GM21381 (cell line): ENCODE data around the gene OR5AL1.
"Not testable (repeated sequence)": the region's sequence is repeated elsewhere in the genome, so short reads cannot be mapped to it uniquely, and the experiment has no call there.

ENCODE experiments used
- ATAC-seq: cut with Tn5 transposase; IDR thresholded peaks from one replicate; pipeline ENCODE4 v1.9.1; 2021; ENCODE audit warnings: mild to moderate bottlenecking, moderate library complexity; ENCODE audit not compliant: unreplicated experiment

Gene OR5AL1

GRCh38 chr11:56412396-56412795 lies at the start of gene OR5AL1:
Gene OR5AL1 (plus strand): TSS chr11:56412696.
- no peak for ATAC-seq

GRCh38 chr11:56375324-56375723 lies 37.2 kb upstream of the OR5AL1 start, which contains the start of gene OR8U1:
Gene OR8U1 (plus strand): TSS chr11:56375624. CDS start chr11:56375624, 0 bp downstream.
- no peak for ATAC-seq

GRCh38 chr11:56380120-56380519 lies 32.4 kb upstream of the OR5AL1 start:
- no peak for ATAC-seq

- no peak for ATAC-seq
Observed at GRCh38 chr11:56394381-56394780, 18.1 kb upstream of the OR5AL1 start.

GRCh38 chr11:56396047-56396446 lies 16.4 kb upstream of the OR5AL1 start:
- ATAC-seq, result no peak

GRCh38 chr11:56401858-56402461 lies 10.5 kb upstream of the OR5AL1 start:
- ATAC-seq, result not testable (repeated sequence)

- no peak for ATAC-seq
Observed at GRCh38 chr11:56404393-56404792, 8.1 kb upstream of the OR5AL1 start.

GRCh38 chr11:56410801-56411200 lies 1.7 kb upstream of the OR5AL1 start:
- ATAC-seq, result no peak

- ATAC-seq, result no peak
Observed at GRCh38 chr11:56453521-56453920, 41.0 kb downstream of the OR5AL1 start.

GRCh38 chr11:56457076-56457475 lies 44.6 kb downstream of the OR5AL1 start:
- no peak for ATAC-seq
